Caco-2 (cell line): Measurements from ENCODE around the gene AADACL3. TPM values are rescaled to one million over a fixed set of nuclear protein-coding genes. Genes with fewer than 3 reads are reported as not detected.

ENCODE experiments used
- BruUV-seq: library from RNA; stranded (reverse); fragments of 400-500 nt; replicated peaks from 2 replicates; lab custom pipeline; 2021; lab: Mats Ljungman, UMichigan
- CTCF ChIA-PET: fragments of 300-600 bp; sonication (Branson Sonifier 250); formaldehyde crosslinking; loops from one replicate; lab custom pipeline; 2022; ENCODE audit warnings: antibody characterized with exemption; lab: Charles Lee
- POLR2A ChIA-PET: fragments of 300-600 bp; sonication (Branson Sonifier 250); formaldehyde crosslinking; loops from one replicate; lab custom pipeline; 2022; ENCODE audit warnings: antibody characterized with exemption; lab: Charles Lee
- DNase-seq, 2 experiments: peaks; one replicate each; pipeline versions ENCODE4 v3.0.0 to v3.0.0-alpha.2; 2020 to 2022
- H3K27me3 ChIP-seq: replicated peaks from 2 replicates; pipeline ENCODE4 v1.6.0; 2011; ENCODE audit warnings: low read length; ENCODE audit not compliant: control insufficient read depth, insufficient read depth
- H3K36me3 ChIP-seq: 2 replicates; pipeline ENCODE4 v1.5.1; 2011; ENCODE audit warnings: low read length; ENCODE audit not compliant: control insufficient read depth, insufficient read depth
- H3K4me1 ChIP-seq: fragments of 250-450 bp; sonication (Bioruptor Pico); 2 replicates; pipeline ENCODE4 v1.5.1; 2020; ENCODE audit warnings: mild to moderate bottlenecking
- H3K4me3 ChIP-seq: 2 replicates; pipeline ENCODE4 v1.5.1; 2011; ENCODE audit warnings: low read depth, mild to moderate bottlenecking, control low read depth, low read length
- H3K9me3 ChIP-seq: fragments of 250-450 bp; sonication (Bioruptor Pico); 2 replicates; pipeline ENCODE4 v1.5.1; 2020; ENCODE audit warnings: mild to moderate bottlenecking, moderate library complexity
- H3K27ac Mint-ChIP-seq: one replicate; pipeline ENCODE4 v1.8.0; 2022; ENCODE audit warnings: mixed read lengths; ENCODE audit not compliant: unreplicated experiment
- H3K27me3 Mint-ChIP-seq: one replicate; pipeline ENCODE4 v1.8.0; 2022; ENCODE audit warnings: mixed read lengths; ENCODE audit not compliant: insufficient read depth, unreplicated experiment
- H3K36me3 Mint-ChIP-seq: one replicate; pipeline ENCODE4 v1.8.0; 2022; ENCODE audit warnings: mild to moderate bottlenecking, mixed read lengths; ENCODE audit not compliant: insufficient read depth, unreplicated experiment
- H3K4me1 Mint-ChIP-seq: one replicate; pipeline ENCODE4 v1.8.0; 2022; ENCODE audit warnings: low read depth, mixed read lengths; ENCODE audit not compliant: unreplicated experiment
- H3K4me3 Mint-ChIP-seq: one replicate; pipeline ENCODE4 v1.8.0; 2022; ENCODE audit warnings: mild to moderate bottlenecking, moderate library complexity, mixed read lengths; ENCODE audit not compliant: unreplicated experiment
- H3K9me3 Mint-ChIP-seq: one replicate; pipeline ENCODE4 v1.8.0; 2022; ENCODE audit warnings: mixed read lengths; ENCODE audit not compliant: unreplicated experiment
- intact Hi-C: fragments of 100-400 bp; cut with micrococcal nuclease; formaldehyde crosslinking; loops from one replicate; pipeline ENCODE4 v1.10.0; 2022; ENCODE audit not compliant: unreplicated experiment
- total RNA-seq: library from RNA; stranded (reverse); gene quantifications from 2 replicates; pipeline ENCODE4 v1.2.3, GENCODE V29; 2022
- TF ChIP-seq, protein P1 (sequence below), 2 experiments: fragments of 200-600 bp in 1 of 2; IDR thresholded peaks; 1 replicate in 1 of 2; 2 replicates in 1 of 2; pipeline versions ENCODE4 v1.5.1 to v1.8.0; 2011 to 2022; ENCODE audit warnings: antibody characterized with exemption in 1 of 2, control low read depth in 1 of 2, inconsistent platforms in 1 of 2, low read depth in 1 of 2, low read length in 1 of 2, mild to moderate bottlenecking in 1 of 2, moderate library complexity in 1 of 2; ENCODE audit not compliant: insufficient read depth in 1 of 2, severe bottlenecking in 1 of 2, unreplicated experiment in 1 of 2

Gene AADACL3
- total RNA-seq, 1 experiment from 2014 or later = not detected

DNA sequence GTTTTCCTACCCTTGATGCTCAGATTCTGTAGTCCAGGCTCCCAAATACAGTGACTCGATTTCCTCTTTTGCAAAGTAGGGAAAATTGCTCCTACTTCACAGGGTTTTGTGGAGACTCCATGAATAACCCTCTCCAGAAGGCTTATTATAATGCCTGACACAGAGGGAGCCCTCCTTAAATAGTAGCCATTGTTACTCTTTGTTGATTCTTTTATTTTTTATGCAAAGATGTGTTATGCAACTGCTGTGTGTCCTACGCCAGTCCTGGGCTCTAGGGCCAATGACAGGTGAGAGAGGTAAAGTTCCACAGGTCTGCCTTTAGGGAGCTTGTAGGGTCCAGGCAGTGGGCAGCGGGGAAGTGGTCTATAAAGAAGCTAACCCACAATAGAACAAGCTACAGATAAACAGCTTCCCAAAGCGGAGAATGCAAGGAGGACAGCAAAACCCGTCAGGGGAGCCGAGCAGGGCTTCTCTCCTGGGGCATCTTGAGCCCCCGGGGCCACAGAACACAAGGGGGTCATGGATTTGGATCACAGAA lies 1.5 kb downstream of the AADACL3 start:
- Mint-ChIP-seq H3K27me3 (no peaks in the 10 kb centered on the region), H3K4me3 (no peak overlapping the region), H3K36me3 (no peaks in the 10 kb centered on the region), H3K4me1 (no peaks in the 10 kb centered on the region), H3K9me3 (no peaks in the 10 kb centered on the region), H3K27ac (no peak overlapping the region)
- no peaks in the 10 kb centered on the region for H3K36me3 ChIP-seq
- H3K4me1 ChIP-seq = no peaks in the 10 kb centered on the region
- POLR2A ChIA-PET = no interaction called here
- H3K9me3 ChIP-seq = no peaks in the 10 kb centered on the region
- CTCF ChIA-PET = no interaction called here
- BruUV-seq = no TSS peak
- TF ChIP-seq, protein P1, sequence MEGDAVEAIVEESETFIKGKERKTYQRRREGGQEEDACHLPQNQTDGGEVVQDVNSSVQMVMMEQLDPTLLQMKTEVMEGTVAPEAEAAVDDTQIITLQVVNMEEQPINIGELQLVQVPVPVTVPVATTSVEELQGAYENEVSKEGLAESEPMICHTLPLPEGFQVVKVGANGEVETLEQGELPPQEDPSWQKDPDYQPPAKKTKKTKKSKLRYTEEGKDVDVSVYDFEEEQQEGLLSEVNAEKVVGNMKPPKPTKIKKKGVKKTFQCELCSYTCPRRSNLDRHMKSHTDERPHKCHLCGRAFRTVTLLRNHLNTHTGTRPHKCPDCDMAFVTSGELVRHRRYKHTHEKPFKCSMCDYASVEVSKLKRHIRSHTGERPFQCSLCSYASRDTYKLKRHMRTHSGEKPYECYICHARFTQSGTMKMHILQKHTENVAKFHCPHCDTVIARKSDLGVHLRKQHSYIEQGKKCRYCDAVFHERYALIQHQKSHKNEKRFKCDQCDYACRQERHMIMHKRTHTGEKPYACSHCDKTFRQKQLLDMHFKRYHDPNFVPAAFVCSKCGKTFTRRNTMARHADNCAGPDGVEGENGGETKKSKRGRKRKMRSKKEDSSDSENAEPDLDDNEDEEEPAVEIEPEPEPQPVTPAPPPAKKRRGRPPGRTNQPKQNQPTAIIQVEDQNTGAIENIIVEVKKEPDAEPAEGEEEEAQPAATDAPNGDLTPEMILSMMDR (IDR thresholded peaks at IDR 0.05; ENCODE audit: insufficient read depth in 1 of 2, low read depth in 1 of 2, low read length in 1 of 2, severe bottlenecking in 1 of 2, unreplicated experiment in 1 of 2) = no peak
- no peak overlapping the region for H3K4me3 ChIP-seq
- no peaks in the 10 kb centered on the region for H3K27me3 ChIP-seq
- DNase-seq = no peak
- intact Hi-C loops = no loop called here

DNA sequence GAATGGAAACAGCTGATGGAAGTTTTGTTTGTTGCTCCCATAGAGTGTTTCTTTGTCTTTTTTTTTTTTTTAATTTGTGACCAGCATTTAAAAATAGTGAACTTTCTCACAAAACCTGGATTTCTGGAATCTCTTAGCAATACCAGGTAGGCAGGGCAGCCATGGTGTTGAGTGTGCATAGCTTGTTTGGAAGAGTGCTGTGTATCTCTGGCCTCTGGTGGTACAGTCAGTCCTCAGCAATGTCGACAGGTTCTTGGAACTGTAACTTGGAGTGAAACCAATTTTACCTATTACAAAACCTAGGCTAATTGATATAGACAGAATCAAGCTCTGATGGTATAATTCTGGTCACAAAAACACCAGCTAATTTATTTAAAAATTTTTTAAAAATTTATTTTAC lies 6.7 kb downstream of the AADACL3 start:
- H3K27me3 Mint-ChIP-seq = peaks cover 2% of the 10 kb centered on the region
- no peak overlapping the region for H3K4me3 Mint-ChIP-seq
- H3K36me3 Mint-ChIP-seq = no peaks in the 10 kb centered on the region
- no peaks in the 10 kb centered on the region for H3K27me3 ChIP-seq
- H3K27ac Mint-ChIP-seq = no peak overlapping the region
- TF ChIP-seq, protein P1 (IDR thresholded peaks at IDR 0.05; ENCODE audit: insufficient read depth in 1 of 2, low read depth in 1 of 2, low read length in 1 of 2, severe bottlenecking in 1 of 2, unreplicated experiment in 1 of 2) = no peak
- H3K4me3 ChIP-seq = no peak overlapping the region
- no TSS peak for BruUV-seq
- no peak for DNase-seq
- H3K4me1 ChIP-seq = no peaks in the 10 kb centered on the region
- CTCF ChIA-PET = no interaction called here
- H3K9me3 ChIP-seq = no peaks in the 10 kb centered on the region
- POLR2A ChIA-PET = no interaction called here
- no peaks in the 10 kb centered on the region for H3K4me1 Mint-ChIP-seq
- H3K36me3 ChIP-seq = no peaks in the 10 kb centered on the region
- no peaks in the 10 kb centered on the region for H3K9me3 Mint-ChIP-seq
- intact Hi-C loops = no loop called here

DNA sequence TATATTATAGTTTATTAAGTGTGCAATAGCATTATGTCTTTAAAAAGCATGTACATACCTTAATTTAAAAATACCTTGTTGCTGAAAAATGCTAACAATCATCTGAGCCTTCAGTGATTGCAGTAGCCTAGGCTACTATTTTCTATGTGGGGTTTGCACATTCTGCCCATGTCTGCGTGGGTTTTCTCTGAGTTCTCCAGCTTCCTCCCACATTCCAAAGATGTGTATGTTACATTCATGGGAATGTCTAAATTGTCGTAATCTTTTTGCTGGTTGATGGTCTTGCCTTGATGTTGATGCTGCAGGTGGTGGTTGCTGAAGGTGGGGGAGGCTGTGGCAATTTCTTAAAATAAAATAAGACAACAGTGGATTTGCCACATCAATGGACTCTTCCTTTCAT lies 12.5 kb downstream of the AADACL3 start:
- BruUV-seq = no TSS peak
- Histone ChIP-seq H3K9me3 (no peaks in the 10 kb centered on the region), H3K27me3 (no peaks in the 10 kb centered on the region), H3K36me3 (no peaks in the 10 kb centered on the region), H3K4me1 (no peaks in the 10 kb centered on the region), H3K4me3 (no peak overlapping the region)
- Mint-ChIP-seq H3K4me3 (no peak overlapping the region), H3K27ac (no peak overlapping the region), H3K27me3 (peaks cover 4% of the 10 kb centered on the region), H3K36me3 (no peaks in the 10 kb centered on the region), H3K4me1 (no peaks in the 10 kb centered on the region), H3K9me3 (peaks cover 9% of the 10 kb centered on the region)
- TF ChIP-seq, protein P1 (IDR thresholded peaks at IDR 0.05; ENCODE audit: insufficient read depth in 1 of 2, low read depth in 1 of 2, low read length in 1 of 2, severe bottlenecking in 1 of 2, unreplicated experiment in 1 of 2) = no peak
- POLR2A ChIA-PET = no interaction called here
- intact Hi-C loops = no loop called here
- no peak for DNase-seq
- CTCF ChIA-PET = no interaction called here
